Esophagus muscularis mucosa (tissue), 4 donors: ENCODE measurements around the gene CSK. TPM values are rescaled to one million over a fixed set of nuclear protein-coding genes. Genes with fewer than 3 reads are reported as not detected.

Source experiments
- DNase-seq: peaks from one replicate; pipeline ENCODE4 v3.0.0-alpha.2; 2017; ENCODE audit errors: extremely low spot score
- H3K27ac ChIP-seq, 4 donors: fragments of 200-600 bp; sonication (generic); replicated peaks in 1 of 4; 1 replicate in 3 of 4; 2 replicates in 1 of 4; pipeline ENCODE4 v1.5.1; 2016 to 2019; ENCODE audit warnings: mild to moderate bottlenecking in 1 of 4
- H3K27me3 ChIP-seq, 4 donors: fragments of 200-600 bp; sonication (generic); one replicate each; pipeline versions ENCODE4 v1.5.1 to v1.6.0; 2016 to 2019
- H3K36me3 ChIP-seq, 4 donors: fragments of 200-600 bp; sonication (generic); one replicate each; pipeline ENCODE4 v1.5.1; 2016 to 2019
- H3K4me1 ChIP-seq, 4 donors: fragments of 200-600 bp; sonication (generic); one replicate each; pipeline ENCODE4 v1.5.1; 2016 to 2019
- H3K4me3 ChIP-seq, 4 donors: fragments of 200-600 bp; sonication (generic); 1 replicate in 2 of 4; 2 replicates in 2 of 4; pipeline ENCODE4 v1.5.1; 2016 to 2019; ENCODE audit warnings: mild to moderate bottlenecking in 4 of 4, moderate library complexity in 1 of 4
- H3K9me3 ChIP-seq, 4 donors: fragments of 200-600 bp; sonication (generic); 1 replicate in 3 of 4; 2 replicates in 1 of 4; pipeline ENCODE4 v1.5.1; 2016 to 2019
- CTCF ChIP-seq, 3 experiments: fragments of 200-600 bp in 2 of 3; fragments of 450-650 bp in 1 of 3; sonication (generic) in 2 of 3; IDR thresholded peaks; one replicate each; pipeline ENCODE4 v1.5.1; 2017 to 2019; ENCODE audit warnings: antibody characterized with exemption in 3 of 3, mild to moderate bottlenecking in 2 of 3, moderate library complexity in 1 of 3
- EP300 ChIP-seq: sonication (generic); formaldehyde crosslinking; IDR thresholded peaks from one replicate; pipeline ENCODE4 v1.6.1; 2017; ENCODE audit warnings: antibody characterized with exemption
- POLR2A ChIP-seq: fragments of 450-650 bp; IDR thresholded peaks from one replicate; pipeline ENCODE4 v1.6.1; 2017; ENCODE audit warnings: antibody characterized with exemption, moderate library complexity, mild to moderate bottlenecking, low read depth
- POLR2AphosphoS5 ChIP-seq, 2 donors: sonication (generic); formaldehyde crosslinking; IDR thresholded peaks; one replicate each; pipeline ENCODE4 v1.6.1; 2017; ENCODE audit warnings: antibody characterized with exemption in 2 of 2
- WGBS: methylation state at CpG from one replicate; pipeline ENCODE4 v1.1.5; 2018; 5-methylcytosine and 5-hydroxymethylcytosine counted together
- intact Hi-C: fragments of 100-400 bp; cut with DNase I; formaldehyde crosslinking; loops from one replicate; pipeline ENCODE4 v1.15.1; 2023
- total RNA-seq, 4 donors: library from RNA; depleted of rRNA; stranded (reverse); fragments of >200 nt; gene quantifications; one replicate each; pipeline versions ENCODE4 v1.1.0 to v1.2.1, GENCODE V29; 2016

CSK gene
- total RNA-seq, 4 donors from 2014 or later = 14.0 to 28.7 (median 21.9) TPM

DNA sequence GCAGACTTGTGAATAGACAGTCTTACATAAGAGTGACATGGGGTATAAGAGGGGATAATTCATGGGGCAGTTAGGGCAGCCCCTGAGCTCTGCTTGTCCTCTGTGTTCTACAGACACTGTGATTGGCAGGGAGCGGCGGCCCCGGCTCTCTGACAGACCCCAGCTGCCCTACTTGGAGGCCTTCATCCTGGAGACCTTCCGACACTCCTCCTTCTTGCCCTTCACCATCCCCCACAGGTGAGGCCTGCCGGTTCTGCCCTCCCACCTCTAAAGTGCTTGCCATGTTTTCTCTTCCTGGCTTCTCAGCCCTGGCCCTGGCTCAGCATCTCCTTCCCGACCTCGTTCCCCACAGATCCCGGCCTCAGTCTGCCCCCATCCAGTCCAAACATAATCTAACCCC lies 29.9 kb upstream of the CSK start:
- no peaks in the 10 kb centered on the region for H3K36me3 ChIP-seq
- 67% methylated on average over 8 of the region's 8 CpGs for WGBS
- H3K9me3 ChIP-seq = no peaks in the 10 kb centered on the region
- TF ChIP-seq POLR2AphosphoS5 (IDR thresholded peaks at IDR 0.05) (no peak), EP300 (no peak), CTCF (IDR thresholded peaks at IDR 0.05) (no peak), POLR2A (no peak)
- no peak overlapping the region for H3K27ac ChIP-seq
- H3K27me3 ChIP-seq = no peaks in the 10 kb centered on the region
- no peak overlapping the region for H3K4me3 ChIP-seq
- H3K4me1 ChIP-seq = no peaks in the 10 kb centered on the region
- no peak for DNase-seq
- intact Hi-C loops = no loop called here

DNA sequence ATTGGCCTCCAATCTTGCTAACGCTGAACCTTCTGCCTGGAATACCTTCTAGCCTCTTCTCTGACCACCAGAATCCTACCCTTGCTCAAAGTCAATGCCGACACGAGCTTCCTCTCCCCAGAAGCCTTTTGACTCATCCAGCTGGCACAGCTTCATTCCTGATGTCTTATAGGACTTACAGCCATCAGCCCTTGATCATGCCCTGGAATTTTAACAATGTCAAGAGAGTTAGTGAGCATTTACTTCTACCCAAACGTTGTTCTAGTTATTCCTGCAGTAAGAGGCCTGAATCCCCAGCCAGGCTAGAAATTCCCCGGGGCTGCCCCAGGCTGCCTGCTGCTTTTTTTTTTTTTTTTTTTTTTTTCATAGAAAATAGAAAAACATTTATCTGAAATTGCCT lies 29.3 kb upstream of the CSK start:
- intact Hi-C loops = no loop called here
- H3K9me3 ChIP-seq = no peaks in the 10 kb centered on the region
- no peaks in the 10 kb centered on the region for H3K36me3 ChIP-seq
- WGBS = 58% methylated on average over 5 of the region's 5 CpGs
- no peak for DNase-seq
- H3K4me3 ChIP-seq = no peak overlapping the region
- no peak overlapping the region for H3K27ac ChIP-seq
- TF ChIP-seq POLR2AphosphoS5 (IDR thresholded peaks at IDR 0.05) (no peak), EP300 (no peak), CTCF (IDR thresholded peaks at IDR 0.05) (no peak), POLR2A (no peak)
- no peaks in the 10 kb centered on the region for H3K27me3 ChIP-seq
- no peaks in the 10 kb centered on the region for H3K4me1 ChIP-seq

DNA sequence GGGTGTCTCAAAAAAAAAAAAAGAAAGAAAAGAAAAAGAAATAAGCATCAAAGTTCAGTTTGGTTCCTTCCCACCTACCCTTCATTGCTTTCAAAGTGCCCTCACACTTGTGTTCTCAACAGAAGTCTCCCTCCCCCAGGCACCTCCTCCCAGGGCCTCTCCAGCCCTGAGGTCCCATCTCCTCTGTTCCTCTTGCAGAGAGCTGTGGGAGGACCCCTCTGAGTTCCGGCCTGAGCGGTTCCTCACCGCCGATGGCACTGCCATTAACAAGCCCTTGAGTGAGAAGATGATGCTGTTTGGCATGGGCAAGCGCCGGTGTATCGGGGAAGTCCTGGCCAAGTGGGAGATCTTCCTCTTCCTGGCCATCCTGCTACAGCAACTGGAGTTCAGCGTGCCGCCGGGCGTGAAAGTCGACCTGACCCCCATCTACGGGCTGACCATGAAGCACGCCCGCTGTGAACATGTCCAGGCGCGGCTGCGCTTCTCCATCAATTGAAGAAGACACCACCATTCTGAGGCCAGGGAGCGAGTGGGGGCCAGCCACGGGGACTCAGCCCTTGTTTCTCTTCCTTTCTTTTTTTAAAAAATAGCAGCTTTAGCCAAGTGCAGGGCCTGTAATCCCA lies 27.2 kb upstream of the CSK start:
- intact Hi-C loops = no loop called here
- Histone ChIP-seq H3K4me1 (no peaks in the 10 kb centered on the region), H3K27me3 (peaks cover 0 to 1% (median 0%) of the 10 kb centered on the region in 4 donors), H3K9me3 (no peaks in the 10 kb centered on the region), H3K4me3 (no peak overlapping the region), H3K36me3 (no peaks in the 10 kb centered on the region), H3K27ac (no peak overlapping the region)
- WGBS = 89% methylated on average over 20 of the region's 20 CpGs
- no peak for DNase-seq
- no peak for TF ChIP-seq EP300
- TF ChIP-seq CTCF (IDR thresholded peaks at IDR 0.05) = no peak
- no peak for TF ChIP-seq POLR2AphosphoS5 (IDR thresholded peaks at IDR 0.05)
- TF ChIP-seq POLR2A = no peak

- intact Hi-C loops = no loop called here
- H3K36me3 ChIP-seq = no peaks in the 10 kb centered on the region
- H3K9me3 ChIP-seq = no peaks in the 10 kb centered on the region
- 94% methylated on average over 5 of the region's 8 CpGs for WGBS
- H3K27me3 ChIP-seq = peaks cover 0 to 32% (median 0%) of the 10 kb centered on the region in 4 donors
- no peak overlapping the region for H3K4me3 ChIP-seq
- TF ChIP-seq POLR2A = no peak
- no peak for TF ChIP-seq CTCF (IDR thresholded peaks at IDR 0.05)
- no peak for TF ChIP-seq EP300
- no peak for TF ChIP-seq POLR2AphosphoS5 (IDR thresholded peaks at IDR 0.05)
- H3K27ac ChIP-seq = no peak overlapping the region
- DNase-seq = no peak
- peaks cover 0 to 7% (median 0%) of the 10 kb centered on the region in 4 donors for H3K4me1 ChIP-seq
Observed at GRCh38 chr15:74758736-74759135, 23.1 kb upstream of the CSK start.

GRCh38 chr15:74762791-74763150 lies 19.1 kb upstream of the CSK start:
- no peak for TF ChIP-seq EP300
- no peak for TF ChIP-seq POLR2AphosphoS5 (IDR thresholded peaks at IDR 0.05)
- no peak for TF ChIP-seq CTCF (IDR thresholded peaks at IDR 0.05)
- no peak for TF ChIP-seq POLR2A
- no peaks in the 10 kb centered on the region for H3K9me3 ChIP-seq
- no peak overlapping the region for H3K4me3 ChIP-seq
- intact Hi-C loops = no loop called here
- H3K27ac ChIP-seq = no peak overlapping the region
- DNase-seq = no peak
- 49% methylated on average over 6 of the region's 6 CpGs for WGBS
- no peaks in the 10 kb centered on the region for H3K36me3 ChIP-seq
- peaks cover 0 to 7% (median 0%) of the 10 kb centered on the region in 4 donors for H3K4me1 ChIP-seq
- H3K27me3 ChIP-seq = peaks cover 0 to 52% (median 0%) of the 10 kb centered on the region in 4 donors
